ENCODE results near the gene TGM4.
"Not testable (repeated sequence)": the region's sequence is repeated elsewhere in the genome, so short reads cannot be mapped to it uniquely, and the experiment has no call there.

TGM4 gene

GRCh38 chr3:44918087-44918486 lies 43.7 kb downstream of the TGM4 start:
- no peak for DNase-seq

GRCh38 chr3:44918581-44918980 lies 44.2 kb downstream of the TGM4 start:
- DNase-seq = no peak

DNA sequence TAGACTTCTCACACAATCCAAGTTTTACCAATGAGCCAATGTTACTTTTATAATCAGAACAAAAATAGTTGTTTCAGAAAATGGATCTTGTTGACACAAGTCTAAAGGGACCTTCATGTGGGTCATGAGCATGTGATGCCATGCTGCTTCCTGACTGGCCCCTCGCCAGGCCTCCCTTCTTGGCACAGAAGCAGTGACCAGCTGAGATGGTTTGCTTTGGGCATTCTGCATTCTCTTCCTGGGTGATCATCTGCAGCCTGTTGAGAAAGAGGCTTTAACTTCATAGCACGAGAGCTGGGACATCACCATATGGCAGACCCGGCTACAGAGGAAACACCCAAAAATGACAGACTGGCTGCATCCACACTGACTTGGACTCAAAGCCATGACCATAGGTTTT lies 45.7 kb downstream of the TGM4 start:
- DNase-seq = no peak

DNA sequence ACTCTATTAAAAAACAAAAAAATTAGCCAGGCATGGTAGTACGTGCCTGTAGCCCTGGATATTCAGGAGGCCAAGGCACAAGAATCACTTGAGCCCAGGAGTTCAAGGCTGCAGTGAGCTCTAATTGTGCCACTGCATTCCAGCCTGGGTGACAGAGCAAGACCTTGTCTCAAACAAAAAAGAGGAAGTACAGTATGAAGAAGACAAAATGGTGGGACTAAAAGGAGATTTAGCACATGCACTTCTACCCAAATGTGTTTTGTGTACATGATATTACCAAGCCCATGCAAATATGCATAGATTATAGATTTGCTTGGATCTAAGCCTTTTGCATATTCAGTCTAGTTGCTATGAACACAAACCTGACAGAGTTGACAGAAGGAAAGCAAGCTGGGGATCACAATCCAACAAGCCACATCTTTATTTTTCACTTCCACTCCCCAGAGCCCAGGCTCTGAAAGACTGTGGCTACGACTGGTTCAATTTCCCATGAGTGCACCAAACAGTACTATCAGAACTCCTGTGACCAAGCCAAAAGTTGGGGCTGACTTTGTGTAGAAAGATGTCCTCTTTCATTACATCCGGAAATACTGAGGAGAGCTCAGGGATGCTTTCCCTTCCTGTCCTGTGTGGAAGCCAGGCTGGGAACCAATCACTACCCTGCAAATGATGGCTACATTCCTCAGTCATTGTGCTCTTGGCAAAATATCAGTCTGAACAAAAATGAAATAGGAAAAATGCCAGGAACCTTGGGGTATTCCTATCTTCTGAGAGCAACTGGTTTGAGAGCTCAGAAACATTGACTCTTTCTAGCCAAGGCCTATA lies 49.4 kb downstream of the TGM4 start:
- no peak for DNase-seq

DNA sequence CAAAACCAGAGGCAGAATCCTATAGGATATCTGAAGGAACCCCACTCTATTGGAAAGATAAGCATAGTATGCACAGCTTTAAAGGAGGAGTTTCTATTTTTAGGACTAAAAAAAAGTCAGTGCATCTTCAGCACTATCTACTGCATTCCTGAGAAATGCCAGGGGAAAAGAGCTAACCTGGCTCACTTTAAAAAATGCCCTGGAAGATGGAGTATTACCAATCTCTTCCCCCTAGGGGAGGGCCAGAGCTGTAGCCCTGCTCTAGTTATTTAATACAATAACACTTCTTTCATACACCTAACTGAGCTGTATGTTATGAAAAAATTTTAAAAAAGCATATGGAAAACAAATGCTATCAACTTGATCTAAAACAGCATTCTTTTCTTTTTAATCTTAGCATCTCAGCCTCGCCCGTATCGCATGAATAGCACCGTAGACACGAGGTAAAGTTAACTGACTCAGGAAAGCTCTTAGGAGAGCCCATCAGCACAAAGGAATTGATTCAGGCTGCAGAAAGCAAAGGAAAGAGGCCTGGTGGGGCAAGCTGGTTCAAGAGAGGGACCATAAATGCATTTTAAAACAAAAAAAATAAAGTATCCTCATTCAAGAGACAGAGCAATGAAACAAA lies 50.2 kb downstream of the TGM4 start:
- no peak for DNase-seq

DNA sequence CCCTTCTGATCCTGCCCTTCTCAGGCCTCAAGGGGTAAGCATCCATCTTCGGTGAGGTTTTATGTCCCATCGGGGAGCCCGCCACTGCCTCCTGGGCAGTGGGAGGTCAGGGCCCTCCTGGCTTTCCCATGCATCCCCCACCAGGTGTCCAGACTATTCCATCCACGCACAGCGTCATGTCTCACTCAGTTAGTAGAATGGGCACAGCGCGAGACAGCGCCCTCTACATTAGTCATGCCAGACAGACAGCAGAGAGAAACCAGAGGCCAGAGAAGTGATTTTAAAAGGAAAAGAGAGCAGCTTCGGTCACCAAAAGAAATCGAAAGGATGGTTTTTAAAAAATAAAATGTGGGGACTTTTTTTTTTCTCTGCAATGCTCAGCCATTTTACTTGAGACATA lies 51.8 kb downstream of the TGM4 start:
- no peak for DNase-seq

- DNase-seq = no peak
Observed at GRCh38 chr3:44926921-44927320, 52.5 kb downstream of the TGM4 start.

- no peak for DNase-seq
Observed at GRCh38 chr3:44927371-44927770, 53.0 kb downstream of the TGM4 start.

- no peak for DNase-seq
Observed at GRCh38 chr3:44929782-44930181, 55.4 kb downstream of the TGM4 start.

DNA sequence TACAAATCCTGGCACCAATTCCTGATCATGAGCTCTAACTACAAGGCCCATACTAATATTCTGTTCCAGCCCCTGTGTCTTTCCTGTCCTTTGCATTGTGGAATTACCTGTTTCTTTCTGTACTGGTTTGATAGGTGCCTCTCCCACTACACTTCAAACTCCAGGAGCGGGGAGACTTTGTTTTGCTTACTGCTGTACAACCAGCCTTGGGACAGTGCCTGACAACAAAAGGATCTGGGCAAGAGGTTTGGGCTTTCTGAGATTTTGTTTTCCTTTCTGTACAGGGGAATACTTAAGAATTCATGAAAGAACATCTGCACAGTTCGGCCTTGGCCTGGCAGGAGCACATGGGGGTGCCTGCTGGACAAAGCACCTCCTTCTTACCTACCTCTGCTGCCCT lies 56.5 kb downstream of the TGM4 start:
- DNase-seq = no peak

- no peak for DNase-seq
Observed at GRCh38 chr3:44931791-44932190, 57.4 kb downstream of the TGM4 start.

DNA sequence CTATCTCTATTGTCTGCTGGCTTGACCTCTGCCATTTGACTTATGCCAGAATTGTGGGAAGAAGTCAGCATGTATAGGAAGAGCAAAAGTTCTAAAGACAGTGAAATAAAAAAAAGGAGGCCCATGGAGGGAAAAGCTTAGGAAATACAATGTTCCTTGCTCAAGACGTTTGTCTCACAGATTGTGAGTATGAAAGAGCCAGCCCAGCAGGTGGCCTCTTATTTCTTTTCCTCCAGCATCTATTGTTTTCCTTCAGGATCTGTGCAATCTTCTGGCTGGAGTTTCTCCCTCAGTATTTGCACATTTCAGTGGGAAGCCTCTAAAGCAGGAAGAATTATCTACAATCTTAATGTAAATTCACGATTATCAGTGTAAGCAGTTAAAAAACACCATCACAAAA lies 57.9 kb downstream of the TGM4 start:
- no peak for DNase-seq

DNA sequence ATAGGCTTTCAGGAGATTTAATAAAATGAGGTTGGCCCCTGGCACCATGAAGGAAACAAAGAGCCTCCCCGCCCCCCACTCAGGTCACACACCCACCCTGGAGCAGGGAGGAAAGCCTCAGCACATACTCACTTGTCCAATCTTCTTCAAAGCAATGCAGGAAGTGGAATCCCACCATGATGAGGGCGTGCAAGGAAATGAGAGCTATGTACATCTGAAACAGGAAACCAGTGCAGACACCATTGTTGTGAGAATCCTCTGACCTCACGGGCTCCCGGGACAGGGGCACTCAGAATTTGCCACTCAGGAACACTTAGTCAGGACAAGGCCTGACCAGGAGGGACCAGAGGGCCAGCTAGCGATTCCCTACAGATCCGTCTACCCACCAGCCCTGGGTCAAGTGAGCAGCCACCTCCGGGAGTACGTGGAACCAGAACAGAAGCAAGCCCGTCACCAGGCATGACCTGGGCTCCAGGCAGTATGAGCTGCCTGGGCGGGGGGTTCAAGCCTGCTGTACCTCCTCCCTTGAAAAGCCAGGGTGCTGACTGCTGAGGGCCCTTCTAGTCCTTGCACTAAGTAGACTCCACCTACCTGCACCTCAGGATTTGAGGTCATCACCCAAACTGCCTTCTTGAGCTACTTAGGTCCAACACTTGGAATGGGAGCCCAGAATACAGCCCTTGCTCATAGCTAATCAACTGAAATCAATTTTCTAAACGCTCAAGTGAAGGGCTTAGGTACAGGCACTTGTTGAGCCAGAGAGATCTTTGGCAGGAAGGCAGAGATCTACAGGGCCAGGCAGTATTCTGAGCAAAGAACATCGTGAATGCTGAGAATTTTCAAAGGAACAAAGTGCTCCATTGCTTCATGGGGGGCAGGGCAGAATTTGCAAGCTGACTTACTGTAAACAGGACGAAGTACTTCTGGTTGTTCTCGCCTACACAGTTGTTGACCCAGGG lies 58.9 kb downstream of the TGM4 start:
- no peak for DNase-seq

DNA sequence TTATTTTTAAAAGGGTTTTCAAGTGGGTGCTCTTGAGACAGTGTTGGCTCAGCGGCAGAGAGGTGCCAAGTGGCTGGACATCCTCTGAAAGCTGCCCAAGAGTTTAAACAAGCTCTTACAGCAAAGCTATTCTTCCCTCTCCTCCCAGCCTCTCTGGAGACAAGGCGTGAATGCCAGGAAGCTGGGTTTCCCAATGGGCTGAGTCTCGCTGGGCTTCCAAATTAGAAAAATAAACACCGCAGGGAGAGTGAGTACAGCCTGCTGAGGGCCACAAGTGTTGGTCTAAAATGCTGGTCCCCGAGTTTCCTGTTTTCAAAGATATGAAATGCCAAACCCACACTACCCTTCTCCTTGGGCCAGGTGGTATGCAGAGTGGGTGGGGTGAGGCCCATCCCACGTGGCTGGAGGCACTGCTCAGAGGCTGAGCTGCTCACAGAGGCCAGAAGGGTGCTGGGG lies 65.2 kb downstream of the TGM4 start:
- no peak for DNase-seq

DNA sequence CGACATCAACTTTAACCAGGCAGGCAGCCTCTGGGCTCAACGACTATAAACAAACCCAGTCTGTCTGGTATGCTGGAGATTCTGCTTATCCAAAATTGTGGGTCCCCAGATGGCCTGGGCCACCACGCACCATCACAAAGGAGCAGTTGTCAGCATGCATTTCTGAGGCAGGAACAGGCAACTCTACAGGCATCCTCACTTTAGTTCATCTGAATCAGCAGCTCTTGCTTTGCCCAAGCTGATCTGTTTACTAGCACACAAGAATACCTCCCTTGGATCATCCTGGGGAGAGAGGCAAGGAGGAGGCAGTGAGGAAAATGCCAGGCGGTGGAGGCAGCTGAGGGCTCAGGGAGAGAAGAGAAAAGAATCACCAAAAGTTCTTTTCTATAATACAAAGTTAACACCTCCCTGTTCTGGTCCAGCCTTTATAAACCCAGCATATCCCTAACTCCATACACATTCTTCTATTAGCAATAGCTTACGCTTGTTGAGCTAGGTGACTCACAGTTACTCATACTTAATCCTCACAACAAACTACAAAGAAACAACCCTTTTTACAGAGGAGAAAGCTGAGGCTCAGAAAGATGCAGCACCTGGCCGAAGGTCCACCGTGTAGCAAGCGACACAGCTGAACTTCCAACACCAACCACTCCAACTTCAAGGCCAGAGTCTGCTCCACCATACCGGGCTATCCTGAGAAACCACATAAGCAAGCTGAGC lies 68.0 kb downstream of the TGM4 start:
- no peak for DNase-seq

- DNase-seq = no peak
Observed at GRCh38 chr3:44948239-44948638, 73.8 kb downstream of the TGM4 start.

DNA sequence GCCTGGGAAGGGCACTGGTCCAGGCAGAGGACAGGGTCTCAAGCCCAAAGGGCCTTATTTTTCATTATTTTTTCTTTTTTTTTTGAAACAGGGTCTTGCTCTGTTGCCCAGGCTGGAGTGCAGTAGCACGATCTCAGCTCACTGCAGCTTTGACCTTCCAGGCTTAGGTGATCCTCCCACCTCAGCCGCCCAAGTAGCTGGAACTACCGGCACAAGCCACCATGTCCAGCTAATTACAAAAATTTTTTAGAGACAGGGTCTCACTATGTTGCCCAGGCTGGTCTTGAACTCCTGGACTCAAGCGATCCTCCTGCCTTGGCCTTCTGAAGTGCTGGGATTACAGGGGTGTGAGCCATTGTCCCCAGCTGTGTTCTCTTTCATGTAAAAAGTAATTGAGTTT lies 75.4 kb downstream of the TGM4 start:
- DNase-seq = not testable (repeated sequence)

- DNase-seq = no peak
Observed at GRCh38 chr3:44950275-44950734, 75.9 kb downstream of the TGM4 start.

DNA sequence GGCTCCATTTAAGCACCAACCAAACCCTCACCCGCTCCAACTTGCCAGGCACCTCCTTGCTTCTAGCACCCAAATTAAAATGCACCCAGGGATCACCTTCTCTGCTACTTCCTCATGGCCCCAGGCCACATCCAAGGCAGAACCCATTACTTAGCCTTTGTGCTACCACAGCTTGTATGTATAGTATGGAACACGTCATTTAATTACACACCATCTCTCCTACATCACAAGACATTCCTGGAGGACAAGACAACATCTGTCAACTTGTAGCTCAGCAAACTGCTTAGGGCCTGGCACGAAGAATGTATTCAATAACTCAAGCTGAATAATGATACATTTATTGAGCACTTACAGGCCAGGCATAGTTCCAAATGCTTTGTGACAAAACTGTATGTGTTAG lies 78.3 kb downstream of the TGM4 start:
- DNase-seq = no peak

DNA sequence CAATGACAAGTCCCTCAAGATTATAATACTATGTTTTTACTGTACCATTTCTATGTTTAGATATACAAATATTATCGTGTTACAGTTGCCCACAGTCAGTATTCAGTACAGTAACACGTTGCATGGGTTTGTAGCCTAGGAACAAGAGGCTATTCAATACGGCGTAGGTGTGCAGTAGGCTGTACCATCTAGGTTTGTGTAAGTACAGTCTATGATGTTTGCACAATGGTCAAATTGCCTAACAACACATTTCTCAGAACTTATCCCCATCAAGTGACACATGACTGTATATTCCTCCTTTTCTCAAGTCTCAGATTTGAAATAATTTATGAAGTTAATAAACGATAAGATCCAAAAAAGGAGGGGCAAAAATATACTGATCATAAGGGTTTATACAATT lies 79.9 kb downstream of the TGM4 start:
- DNase-seq = no peak

GRCh38 chr3:44954962-44955361 lies 80.6 kb downstream of the TGM4 start:
- DNase-seq = no peak

DNA sequence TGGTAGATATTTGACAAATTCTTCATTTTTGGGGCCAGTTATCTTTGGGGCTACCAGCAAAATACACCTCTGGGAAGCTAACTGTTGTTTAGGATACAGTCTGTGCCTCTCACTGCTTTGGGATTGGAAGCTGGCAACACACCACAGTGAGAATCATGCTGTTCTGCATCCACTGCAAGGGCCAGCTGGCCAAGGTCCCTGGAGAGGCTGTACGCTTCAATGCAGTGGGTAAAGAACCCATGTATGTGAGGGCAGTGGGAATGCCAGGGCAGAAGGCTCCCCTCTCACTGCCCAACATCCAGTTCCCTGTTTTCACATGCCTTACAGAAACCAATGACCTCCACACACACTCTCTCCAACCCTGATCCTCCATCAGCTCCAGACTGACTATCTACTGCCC lies 81.5 kb downstream of the TGM4 start:
- no peak for DNase-seq

DNA sequence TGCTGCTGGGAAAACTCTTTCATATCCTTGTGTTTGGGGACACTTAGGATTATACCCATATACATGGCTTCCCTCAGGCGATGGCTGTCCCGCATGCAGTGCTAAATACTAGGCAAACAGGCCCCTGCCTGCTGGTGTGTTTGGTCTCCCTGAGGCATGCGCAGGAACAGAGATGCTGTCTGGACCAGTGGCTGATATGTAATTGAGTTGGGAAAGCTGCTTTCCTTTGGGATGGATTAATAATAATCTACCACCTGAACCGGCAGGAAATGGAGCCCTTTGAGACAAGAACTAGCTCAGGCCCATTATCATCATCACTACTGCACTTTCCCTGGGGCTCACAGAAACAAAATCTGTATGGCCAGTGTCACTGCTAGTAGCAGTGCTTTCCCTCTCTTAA lies 83.6 kb downstream of the TGM4 start:
- no peak for DNase-seq

All from activated naive CD4-positive, alpha-beta T cell (primary cell).